Measurements from ENCODE around the gene PSKH1. TPM values are rescaled to one million over a fixed set of nuclear protein-coding genes. Genes with fewer than 3 reads are reported as not detected.

Gene PSKH1
- total and polyA plus RNA-seq, 4 donors = 11.8 to 32.9 (median 21.2) TPM

DNA sequence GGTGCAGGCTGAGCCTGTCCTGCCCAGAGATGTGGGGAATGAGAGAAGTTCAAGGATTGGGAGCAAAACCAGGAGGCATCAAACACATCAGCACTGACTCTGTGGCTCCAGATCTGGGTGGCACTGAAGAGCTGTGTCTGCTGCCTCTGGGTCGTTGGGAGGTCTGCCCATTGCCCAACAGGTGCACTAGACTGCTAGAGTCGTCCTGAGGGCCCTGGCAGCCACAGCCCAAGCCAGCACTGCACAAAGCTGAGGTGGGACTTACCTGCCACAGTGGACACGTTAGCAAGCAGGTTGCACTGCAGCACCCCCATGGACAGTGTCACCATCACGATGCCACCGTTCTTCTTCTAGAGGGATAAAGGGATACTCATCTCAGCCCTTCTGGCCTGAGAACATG is 84.0 kb downstream of the PSKH1 start:
- no peaks in the 10 kb centered on the region for H3K4me1 ChIP-seq (ENCODE audit: control insufficient read depth in 5 of 5, insufficient read depth in 5 of 5, low read length in 5 of 5)
- TF ChIP-seq, protein P1, sequence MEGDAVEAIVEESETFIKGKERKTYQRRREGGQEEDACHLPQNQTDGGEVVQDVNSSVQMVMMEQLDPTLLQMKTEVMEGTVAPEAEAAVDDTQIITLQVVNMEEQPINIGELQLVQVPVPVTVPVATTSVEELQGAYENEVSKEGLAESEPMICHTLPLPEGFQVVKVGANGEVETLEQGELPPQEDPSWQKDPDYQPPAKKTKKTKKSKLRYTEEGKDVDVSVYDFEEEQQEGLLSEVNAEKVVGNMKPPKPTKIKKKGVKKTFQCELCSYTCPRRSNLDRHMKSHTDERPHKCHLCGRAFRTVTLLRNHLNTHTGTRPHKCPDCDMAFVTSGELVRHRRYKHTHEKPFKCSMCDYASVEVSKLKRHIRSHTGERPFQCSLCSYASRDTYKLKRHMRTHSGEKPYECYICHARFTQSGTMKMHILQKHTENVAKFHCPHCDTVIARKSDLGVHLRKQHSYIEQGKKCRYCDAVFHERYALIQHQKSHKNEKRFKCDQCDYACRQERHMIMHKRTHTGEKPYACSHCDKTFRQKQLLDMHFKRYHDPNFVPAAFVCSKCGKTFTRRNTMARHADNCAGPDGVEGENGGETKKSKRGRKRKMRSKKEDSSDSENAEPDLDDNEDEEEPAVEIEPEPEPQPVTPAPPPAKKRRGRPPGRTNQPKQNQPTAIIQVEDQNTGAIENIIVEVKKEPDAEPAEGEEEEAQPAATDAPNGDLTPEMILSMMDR (IDR thresholded peaks at IDR 0.05; ENCODE audit: control extremely low read depth, extremely low read depth) = no peak
- DNase-seq = no peak
- 70 to 72% methylated on average over 5 of the region's 5 CpGs for WGBS, 2 donors
- H3K27ac ChIP-seq (ENCODE audit: low read depth in 1 of 2, low read length in 1 of 2) = no peak overlapping the region
- ATAC-seq (ENCODE audit: insufficient read depth, low FRiP score) = no peak
- no peaks in the 10 kb centered on the region for H3K36me3 ChIP-seq (ENCODE audit: control insufficient read depth in 4 of 4, insufficient read depth in 4 of 4, low read length in 4 of 4)
- H3K27me3 ChIP-seq (ENCODE audit: control insufficient read depth in 3 of 3, insufficient read depth in 3 of 3, low read length in 2 of 3) = no peaks in the 10 kb centered on the region
- H3K9ac ChIP-seq (ENCODE audit: insufficient read depth in 1 of 2, low read length in 2 of 2) = no peak overlapping the region
- H3K4me3 ChIP-seq = no peak overlapping the region
- H3K9me3 ChIP-seq (ENCODE audit: control insufficient read depth in 4 of 4, insufficient read depth in 3 of 4, low read length in 3 of 4) = no peaks in the 10 kb centered on the region

DNA sequence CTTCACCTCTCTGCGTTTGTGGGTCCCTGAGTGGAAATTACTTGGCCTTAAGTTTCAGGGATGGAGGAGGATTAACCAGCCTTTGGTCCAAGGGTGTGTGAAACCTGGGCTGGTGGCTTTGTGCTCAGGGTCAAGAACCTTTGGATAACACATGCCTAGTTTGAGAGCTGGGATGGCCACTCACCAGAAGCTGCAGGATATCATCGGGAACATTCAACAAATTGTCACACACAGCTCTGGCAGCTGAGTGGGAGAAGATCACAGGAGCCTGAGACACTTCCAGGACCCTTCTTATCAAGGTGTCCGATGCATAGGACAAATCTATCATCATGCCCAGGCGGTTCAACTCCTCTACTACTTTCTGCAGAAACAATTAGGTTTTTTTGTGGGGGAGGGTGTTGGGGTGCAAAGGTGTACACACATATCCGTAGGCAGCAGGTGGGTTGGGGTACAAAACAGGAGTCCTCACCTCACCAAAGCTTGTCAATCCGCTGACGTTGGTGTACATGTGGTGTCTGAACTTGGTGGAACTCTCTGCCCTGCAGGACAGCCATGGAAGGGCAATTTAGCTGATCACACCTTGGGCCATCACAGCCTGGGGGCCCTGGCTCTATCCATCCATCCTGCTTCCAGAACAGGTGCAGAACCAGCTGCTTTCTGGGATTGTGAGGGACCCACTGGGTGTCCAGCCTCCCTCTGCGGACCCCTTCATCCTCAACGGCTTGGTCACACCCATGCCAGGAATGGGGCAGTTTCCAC is 84.6 kb downstream of the PSKH1 start:
- TF ChIP-seq, protein P1 (IDR thresholded peaks at IDR 0.05; ENCODE audit: control extremely low read depth, extremely low read depth) = no peak
- DNase-seq (no peak), ATAC-seq (ENCODE audit: insufficient read depth, low FRiP score) (no peak)
- Histone ChIP-seq H3K27me3 (ENCODE audit: control insufficient read depth in 3 of 3, insufficient read depth in 3 of 3, low read length in 2 of 3) (no peaks in the 10 kb centered on the region), H3K27ac (ENCODE audit: low read depth in 1 of 2, low read length in 1 of 2) (no peak overlapping the region), H3K9ac (ENCODE audit: insufficient read depth in 1 of 2, low read length in 2 of 2) (no peak overlapping the region), H3K4me1 (ENCODE audit: control insufficient read depth in 5 of 5, insufficient read depth in 5 of 5, low read length in 5 of 5) (no peaks in the 10 kb centered on the region), H3K36me3 (ENCODE audit: control insufficient read depth in 4 of 4, insufficient read depth in 4 of 4, low read length in 4 of 4) (no peaks in the 10 kb centered on the region), H3K9me3 (ENCODE audit: control insufficient read depth in 4 of 4, insufficient read depth in 3 of 4, low read length in 3 of 4) (no peaks in the 10 kb centered on the region), H3K4me3 (no peak overlapping the region)
- 84 to 88% methylated on average over 9 of the region's 9 CpGs for WGBS, 2 donors

Small RNA genes within 50 kb of the gene (small RNA-seq; reads per million reads assigned to genes)
- gene AC040162.2 (ENCODE audit: low replicate concordance) (not detected), gene NRN1L (ENCODE audit: low replicate concordance) (not detected)

Other genes with a start within 250 kb of the PSKH1 start
- gene CARMIL2, start 248.1 kb upstream of the PSKH1 start, total RNA-seq = 1 to 10 TPM; 1.2 to 2.9 TPM
- gene CARMIL2, start 248.1 kb upstream of the PSKH1 start, polyA plus RNA-seq = 1 to 10 TPM; 1.7 to 2.5 TPM
- 10 to 100 TPM; 13.4 to 19.7 TPM for gene ACD, start 233.0 kb upstream of the PSKH1 start, total RNA-seq
- gene ACD, start 233.0 kb upstream of the PSKH1 start, polyA plus RNA-seq = 10 to 100 TPM; 13.2 to 18.4 TPM
- gene PARD6A, start 232.3 kb upstream of the PSKH1 start, total RNA-seq = 1 to 10 TPM; 1.4 to 6.2 TPM
- gene PARD6A, start 232.3 kb upstream of the PSKH1 start, polyA plus RNA-seq = 1 to 10 TPM; 4.4 to 5.0 TPM
- 10 to 100 TPM; 27.1 to 35.9 TPM for gene ENKD1, start 226.5 kb upstream of the PSKH1 start, total RNA-seq
- 10 to 100 TPM; 24.4 to 35.0 TPM for gene ENKD1, start 226.5 kb upstream of the PSKH1 start, polyA plus RNA-seq
- gene C16orf86, start 226.4 kb upstream of the PSKH1 start, total RNA-seq = 1 to 10 TPM; 6.1 to 6.4 TPM
- 1 to 10 TPM; 3.7 to 4.4 TPM for gene C16orf86, start 226.4 kb upstream of the PSKH1 start, polyA plus RNA-seq
- gene GFOD2, start 173.9 kb upstream of the PSKH1 start, total RNA-seq = 10 to 100 TPM; 18.4 to 26.3 TPM
- 10 to 100 TPM; 10.1 to 13.7 TPM for gene GFOD2, start 173.9 kb upstream of the PSKH1 start, polyA plus RNA-seq
- 10 to 100 TPM; 18.8 to 23.0 TPM for gene RANBP10, start 86.7 kb upstream of the PSKH1 start, total RNA-seq
- gene RANBP10, start 86.7 kb upstream of the PSKH1 start, polyA plus RNA-seq = 1 to 10 TPM; 6.7 to 9.7 TPM
- 1 to 10 TPM; 5.0 to 8.7 TPM for gene TSNAXIP1, start 86.4 kb upstream of the PSKH1 start, total RNA-seq
- 1 to 10 TPM; 4.1 to 5.0 TPM for gene TSNAXIP1, start 86.4 kb upstream of the PSKH1 start, polyA plus RNA-seq
- gene THAP11, start 50.9 kb upstream of the PSKH1 start, total RNA-seq = 10 to 100 TPM; 27.8 to 31.1 TPM
- 10 to 100 TPM in 1 of 2 donors, 1 to 10 TPM in 1; 9.6 to 21.5 TPM for gene THAP11, start 50.9 kb upstream of the PSKH1 start, polyA plus RNA-seq
- 10 to 100 TPM; 49.7 to 98.9 TPM for gene NUTF2, start 46.3 kb upstream of the PSKH1 start, total RNA-seq
- 100 to 1,000 TPM; 104 to 164 TPM for gene NUTF2, start 46.3 kb upstream of the PSKH1 start, polyA plus RNA-seq
- gene CENPT, start 45.6 kb upstream of the PSKH1 start, total RNA-seq = 10 to 100 TPM; 28.5 to 35.4 TPM
- 10 to 100 TPM; 30.6 to 47.5 TPM for gene CENPT, start 45.6 kb upstream of the PSKH1 start, polyA plus RNA-seq
- gene EDC4, start 20.2 kb upstream of the PSKH1 start, total RNA-seq = 10 to 100 TPM; 41.9 to 60.5 TPM
- gene EDC4, start 20.2 kb upstream of the PSKH1 start, polyA plus RNA-seq = 10 to 100 TPM; 33.5 to 37.0 TPM
- 1 to 10 TPM; 2.1 to 5.8 TPM for gene NRN1L, start 8.4 kb upstream of the PSKH1 start, total RNA-seq
- 1 to 10 TPM; 1.1 to 5.0 TPM for gene NRN1L, start 8.4 kb upstream of the PSKH1 start, polyA plus RNA-seq
- 1 to 10 TPM in 1 of 2 donors, not detected in 1; 2.0 TPM for gene CTRL, start 38.6 kb downstream of the PSKH1 start, total RNA-seq
- gene CTRL, start 38.6 kb downstream of the PSKH1 start, polyA plus RNA-seq = 1 to 10 TPM; 1.0 to 2.5 TPM
- 10 to 100 TPM; 36.6 to 94.9 TPM for gene PSMB10, start 43.6 kb downstream of the PSKH1 start, total RNA-seq
- gene PSMB10, start 43.6 kb downstream of the PSKH1 start, polyA plus RNA-seq = 100 to 1,000 TPM; 129 to 186 TPM
- 10 to 100 TPM in 1 of 2 donors, 1 to 10 TPM in 1; 8.4 to 43.9 TPM for gene LCAT, start 50.9 kb downstream of the PSKH1 start, total RNA-seq
- gene LCAT, start 50.9 kb downstream of the PSKH1 start, polyA plus RNA-seq = 10 to 100 TPM; 11.8 to 32.1 TPM
- gene SLC12A4, start 75.4 kb downstream of the PSKH1 start, total RNA-seq = 100 to 1,000 TPM in 1 of 2 donors, 10 to 100 TPM in 1; 91.9 to 103 TPM
- gene SLC12A4, start 75.4 kb downstream of the PSKH1 start, polyA plus RNA-seq = 10 to 100 TPM; 32.9 to 39.8 TPM
- under 1 TPM; 0.40 to 0.51 TPM for gene DPEP3, start 87.2 kb downstream of the PSKH1 start, total RNA-seq
- under 1 TPM in 1 of 2 donors, not detected in 1; 0.16 TPM for gene DPEP3, start 87.2 kb downstream of the PSKH1 start, polyA plus RNA-seq
- gene DPEP2, start 106.2 kb downstream of the PSKH1 start, total RNA-seq = 10 to 100 TPM in 1 of 2 donors, 1 to 10 TPM in 1; 9.2 to 12.2 TPM
- gene DPEP2, start 106.2 kb downstream of the PSKH1 start, polyA plus RNA-seq = 10 to 100 TPM; 11.8 to 20.4 TPM
- gene DPEP2NB, start 122.7 kb downstream of the PSKH1 start, total RNA-seq = not detected
- gene DPEP2NB, start 122.7 kb downstream of the PSKH1 start, polyA plus RNA-seq = not detected
- 10 to 100 TPM in 1 of 2 donors, 1 to 10 TPM in 1; 6.6 to 12.5 TPM for gene DDX28, start 130.0 kb downstream of the PSKH1 start, total RNA-seq
- 10 to 100 TPM in 1 of 2 donors, 1 to 10 TPM in 1; 9.4 to 14.5 TPM for gene DDX28, start 130.0 kb downstream of the PSKH1 start, polyA plus RNA-seq
- 10 to 100 TPM; 14.2 to 17.1 TPM for gene DUS2, start 130.0 kb downstream of the PSKH1 start, total RNA-seq
- gene DUS2, start 130.0 kb downstream of the PSKH1 start, polyA plus RNA-seq = 10 to 100 TPM in 1 of 2 donors, 1 to 10 TPM in 1; 8.1 to 13.2 TPM
- gene NFATC3, start 192.1 kb downstream of the PSKH1 start, total RNA-seq = 10 to 100 TPM; 56.0 to 69.6 TPM
- 10 to 100 TPM; 13.5 to 15.5 TPM for gene NFATC3, start 192.1 kb downstream of the PSKH1 start, polyA plus RNA-seq

Data from lung (tissue), 13 donors.